Measurements from ENCODE around the gene TYMP.

TYMP gene

DNA sequence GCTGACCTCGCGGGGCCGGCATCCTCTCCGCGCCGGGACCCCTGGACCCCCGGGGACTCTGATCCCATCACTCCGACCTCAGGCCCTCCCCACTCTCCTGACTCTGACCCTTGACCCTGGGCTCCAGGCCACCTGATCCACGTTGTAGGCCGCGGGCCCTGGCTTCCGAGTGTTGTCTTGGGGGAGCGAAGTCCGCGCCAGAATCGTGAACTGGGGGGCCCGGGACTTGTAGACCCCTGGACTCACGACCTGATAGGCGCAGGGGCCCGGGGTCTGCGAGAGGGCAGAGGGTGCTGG, 716 bp upstream of the TYMP start (continued):
- TF ChIP-seq, protein P1, sequence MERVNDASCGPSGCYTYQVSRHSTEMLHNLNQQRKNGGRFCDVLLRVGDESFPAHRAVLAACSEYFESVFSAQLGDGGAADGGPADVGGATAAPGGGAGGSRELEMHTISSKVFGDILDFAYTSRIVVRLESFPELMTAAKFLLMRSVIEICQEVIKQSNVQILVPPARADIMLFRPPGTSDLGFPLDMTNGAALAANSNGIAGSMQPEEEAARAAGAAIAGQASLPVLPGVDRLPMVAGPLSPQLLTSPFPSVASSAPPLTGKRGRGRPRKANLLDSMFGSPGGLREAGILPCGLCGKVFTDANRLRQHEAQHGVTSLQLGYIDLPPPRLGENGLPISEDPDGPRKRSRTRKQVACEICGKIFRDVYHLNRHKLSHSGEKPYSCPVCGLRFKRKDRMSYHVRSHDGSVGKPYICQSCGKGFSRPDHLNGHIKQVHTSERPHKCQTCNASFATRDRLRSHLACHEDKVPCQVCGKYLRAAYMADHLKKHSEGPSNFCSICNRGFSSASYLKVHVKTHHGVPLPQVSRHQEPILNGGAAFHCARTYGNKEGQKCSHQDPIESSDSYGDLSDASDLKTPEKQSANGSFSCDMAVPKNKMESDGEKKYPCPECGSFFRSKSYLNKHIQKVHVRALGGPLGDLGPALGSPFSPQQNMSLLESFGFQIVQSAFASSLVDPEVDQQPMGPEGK (CRISPR knock-in tag; IDR thresholded peaks at IDR 0.05; ENCODE audit: borderline replicate concordance): no peak
- TF ChIP-seq TCF4 (CRISPR knock-in tag; IDR thresholded peaks at IDR 0.05; ENCODE audit: borderline replicate concordance) (no peak), ZNF565 (CRISPR knock-in tag; conservative IDR thresholded peaks at IDR 0.05; ENCODE audit: low read depth) (no peak), ARNTL (CRISPR knock-in tag; IDR thresholded peaks at IDR 0.05; ENCODE audit: borderline replicate concordance, low read depth) (no peak)
- TF ChIP-seq, protein P2, sequence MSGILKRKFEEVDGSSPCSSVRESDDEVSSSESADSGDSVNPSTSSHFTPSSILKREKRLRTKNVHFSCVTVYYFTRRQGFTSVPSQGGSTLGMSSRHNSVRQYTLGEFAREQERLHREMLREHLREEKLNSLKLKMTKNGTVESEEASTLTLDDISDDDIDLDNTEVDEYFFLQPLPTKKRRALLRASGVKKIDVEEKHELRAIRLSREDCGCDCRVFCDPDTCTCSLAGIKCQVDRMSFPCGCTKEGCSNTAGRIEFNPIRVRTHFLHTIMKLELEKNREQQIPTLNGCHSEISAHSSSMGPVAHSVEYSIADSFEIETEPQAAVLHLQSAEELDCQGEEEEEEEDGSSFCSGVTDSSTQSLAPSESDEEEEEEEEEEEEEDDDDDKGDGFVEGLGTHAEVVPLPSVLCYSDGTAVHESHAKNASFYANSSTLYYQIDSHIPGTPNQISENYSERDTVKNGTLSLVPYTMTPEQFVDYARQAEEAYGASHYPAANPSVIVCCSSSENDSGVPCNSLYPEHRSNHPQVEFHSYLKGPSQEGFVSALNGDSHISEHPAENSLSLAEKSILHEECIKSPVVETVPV (CRISPR knock-in tag; IDR thresholded peaks at IDR 0.05): no peak

DNA sequence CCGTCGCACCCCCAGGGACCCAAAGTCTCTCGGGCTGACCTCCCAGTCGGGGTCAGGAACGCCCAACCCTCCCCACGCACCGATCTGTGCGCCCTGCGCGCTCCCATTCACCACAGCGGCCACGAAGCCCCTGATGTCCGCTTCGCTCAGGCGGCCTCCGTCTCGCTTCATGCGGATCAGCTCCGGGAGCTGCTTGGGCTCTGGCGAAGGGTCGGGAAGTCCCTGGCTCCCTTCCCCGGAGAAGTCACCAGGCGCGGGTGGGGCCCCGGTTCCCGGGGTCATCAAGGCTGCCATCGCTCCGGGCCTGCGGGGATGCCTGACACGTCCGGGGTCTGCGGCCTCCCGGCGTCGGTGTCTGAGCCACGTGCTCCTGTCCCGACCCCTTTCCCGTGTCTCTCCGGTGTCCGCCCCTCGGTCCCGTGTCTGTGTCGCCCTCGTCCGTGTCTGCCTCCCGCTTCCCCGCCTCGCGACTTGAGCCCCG, 356 bp downstream of the TYMP start:
- ATAC-seq: no peak
- no peak for TF ChIP-seq RARB (CRISPR knock-in tag; IDR thresholded peaks at IDR 0.05)
- TF ChIP-seq GLIS3 (CRISPR knock-in tag; IDR thresholded peaks at IDR 0.05): no peak
- no peak for TF ChIP-seq ESRRG (CRISPR knock-in tag; IDR thresholded peaks at IDR 0.05)
- TF ChIP-seq OSR1 (CRISPR knock-in tag; IDR thresholded peaks at IDR 0.05): no peak
- TF ChIP-seq, protein P1 (CRISPR knock-in tag; IDR thresholded peaks at IDR 0.05; ENCODE audit: borderline replicate concordance): no peak
- TF ChIP-seq ISL1 (CRISPR knock-in tag; IDR thresholded peaks at IDR 0.05): no peak
- no peak for TF ChIP-seq CSDC2 (CRISPR knock-in tag; IDR thresholded peaks at IDR 0.05)
- TF ChIP-seq, protein P3, sequence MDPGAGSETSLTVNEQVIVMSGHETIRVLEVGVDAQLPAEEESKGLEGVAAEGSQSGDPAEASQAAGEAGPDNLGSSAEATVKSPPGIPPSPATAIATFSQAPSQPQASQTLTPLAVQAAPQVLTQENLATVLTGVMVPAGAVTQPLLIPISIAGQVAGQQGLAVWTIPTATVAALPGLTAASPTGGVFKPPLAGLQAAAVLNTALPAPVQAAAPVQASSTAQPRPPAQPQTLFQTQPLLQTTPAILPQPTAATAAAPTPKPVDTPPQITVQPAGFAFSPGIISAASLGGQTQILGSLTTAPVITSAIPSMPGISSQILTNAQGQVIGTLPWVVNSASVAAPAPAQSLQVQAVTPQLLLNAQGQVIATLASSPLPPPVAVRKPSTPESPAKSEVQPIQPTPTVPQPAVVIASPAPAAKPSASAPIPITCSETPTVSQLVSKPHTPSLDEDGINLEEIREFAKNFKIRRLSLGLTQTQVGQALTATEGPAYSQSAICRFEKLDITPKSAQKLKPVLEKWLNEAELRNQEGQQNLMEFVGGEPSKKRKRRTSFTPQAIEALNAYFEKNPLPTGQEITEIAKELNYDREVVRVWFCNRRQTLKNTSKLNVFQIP (CRISPR knock-in tag; IDR thresholded peaks at IDR 0.05; ENCODE audit: borderline replicate concordance, low read depth): no peak
- TF ChIP-seq ZC3H10 (CRISPR knock-in tag; IDR thresholded peaks at IDR 0.05): no peak
- no peak for TF ChIP-seq PPARA (CRISPR knock-in tag; IDR thresholded peaks at IDR 0.05; ENCODE audit: borderline replicate concordance)
- TF ChIP-seq BACH2 (CRISPR knock-in tag; IDR thresholded peaks at IDR 0.05; ENCODE audit: borderline replicate concordance): no peak
- no peak for TF ChIP-seq ZFP3 (CRISPR knock-in tag; IDR thresholded peaks at IDR 0.05)
- TF ChIP-seq SNAI2 (CRISPR knock-in tag; IDR thresholded peaks at IDR 0.05): no peak
- TF ChIP-seq, protein P4, sequence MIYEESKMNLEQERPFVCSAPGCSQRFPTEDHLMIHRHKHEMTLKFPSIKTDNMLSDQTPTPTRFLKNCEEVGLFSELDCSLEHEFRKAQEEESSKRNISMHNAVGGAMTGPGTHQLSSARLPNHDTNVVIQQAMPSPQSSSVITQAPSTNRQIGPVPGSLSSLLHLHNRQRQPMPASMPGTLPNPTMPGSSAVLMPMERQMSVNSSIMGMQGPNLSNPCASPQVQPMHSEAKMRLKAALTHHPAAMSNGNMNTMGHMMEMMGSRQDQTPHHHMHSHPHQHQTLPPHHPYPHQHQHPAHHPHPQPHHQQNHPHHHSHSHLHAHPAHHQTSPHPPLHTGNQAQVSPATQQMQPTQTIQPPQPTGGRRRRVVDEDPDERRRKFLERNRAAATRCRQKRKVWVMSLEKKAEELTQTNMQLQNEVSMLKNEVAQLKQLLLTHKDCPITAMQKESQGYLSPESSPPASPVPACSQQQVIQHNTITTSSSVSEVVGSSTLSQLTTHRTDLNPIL (CRISPR knock-in tag; IDR thresholded peaks at IDR 0.05; ENCODE audit: low read depth): no peak
- TF ChIP-seq, protein P5, sequence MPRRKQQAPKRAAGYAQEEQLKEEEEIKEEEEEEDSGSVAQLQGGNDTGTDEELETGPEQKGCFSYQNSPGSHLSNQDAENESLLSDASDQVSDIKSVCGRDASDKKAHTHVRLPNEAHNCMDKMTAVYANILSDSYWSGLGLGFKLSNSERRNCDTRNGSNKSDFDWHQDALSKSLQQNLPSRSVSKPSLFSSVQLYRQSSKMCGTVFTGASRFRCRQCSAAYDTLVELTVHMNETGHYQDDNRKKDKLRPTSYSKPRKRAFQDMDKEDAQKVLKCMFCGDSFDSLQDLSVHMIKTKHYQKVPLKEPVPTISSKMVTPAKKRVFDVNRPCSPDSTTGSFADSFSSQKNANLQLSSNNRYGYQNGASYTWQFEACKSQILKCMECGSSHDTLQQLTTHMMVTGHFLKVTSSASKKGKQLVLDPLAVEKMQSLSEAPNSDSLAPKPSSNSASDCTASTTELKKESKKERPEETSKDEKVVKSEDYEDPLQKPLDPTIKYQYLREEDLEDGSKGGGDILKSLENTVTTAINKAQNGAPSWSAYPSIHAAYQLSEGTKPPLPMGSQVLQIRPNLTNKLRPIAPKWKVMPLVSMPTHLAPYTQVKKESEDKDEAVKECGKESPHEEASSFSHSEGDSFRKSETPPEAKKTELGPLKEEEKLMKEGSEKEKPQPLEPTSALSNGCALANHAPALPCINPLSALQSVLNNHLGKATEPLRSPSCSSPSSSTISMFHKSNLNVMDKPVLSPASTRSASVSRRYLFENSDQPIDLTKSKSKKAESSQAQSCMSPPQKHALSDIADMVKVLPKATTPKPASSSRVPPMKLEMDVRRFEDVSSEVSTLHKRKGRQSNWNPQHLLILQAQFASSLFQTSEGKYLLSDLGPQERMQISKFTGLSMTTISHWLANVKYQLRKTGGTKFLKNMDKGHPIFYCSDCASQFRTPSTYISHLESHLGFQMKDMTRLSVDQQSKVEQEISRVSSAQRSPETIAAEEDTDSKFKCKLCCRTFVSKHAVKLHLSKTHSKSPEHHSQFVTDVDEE (CRISPR knock-in tag; IDR thresholded peaks at IDR 0.05): no peak
- no peak for TF ChIP-seq TOX (CRISPR knock-in tag; IDR thresholded peaks at IDR 0.05; ENCODE audit: borderline replicate concordance)
- TF ChIP-seq ZNF565 (CRISPR knock-in tag; conservative IDR thresholded peaks at IDR 0.05; ENCODE audit: low read depth): no peak
- no peak for TF ChIP-seq TCF4 (CRISPR knock-in tag; IDR thresholded peaks at IDR 0.05; ENCODE audit: borderline replicate concordance)
- TF ChIP-seq ZFP30 (CRISPR knock-in tag; IDR thresholded peaks at IDR 0.05): no peak
- TF ChIP-seq ZNF8 (CRISPR knock-in tag; IDR thresholded peaks at IDR 0.05): no peak
